ENCODE results near the gene NRCAM.
A peak's percentile ranks its signal among the peaks of the same experiment; 100 is the strongest.

NRCAM gene

DNA sequence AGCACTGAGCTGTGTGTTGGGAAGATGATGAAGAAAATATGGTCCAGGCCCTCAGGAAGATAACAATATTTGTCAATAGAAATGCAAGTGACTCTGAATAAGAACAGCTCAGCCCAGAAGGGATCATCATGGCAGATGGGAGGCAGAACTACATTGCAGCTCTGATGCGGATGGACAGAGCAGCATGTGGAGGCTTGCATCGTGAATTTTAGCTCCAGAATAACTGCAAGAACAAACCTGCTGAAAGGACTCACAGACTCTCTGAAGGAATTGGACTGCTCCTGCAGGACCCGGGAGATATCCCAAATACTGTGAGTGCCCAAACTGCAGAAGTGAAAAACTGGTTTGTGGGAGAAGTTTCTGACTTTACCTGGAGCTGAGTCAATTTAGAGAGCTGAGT is 245.4 kb downstream of the NRCAM start:
- no peak overlapping the region for H3K27ac ChIP-seq
- TF ChIP-seq, protein P1, sequence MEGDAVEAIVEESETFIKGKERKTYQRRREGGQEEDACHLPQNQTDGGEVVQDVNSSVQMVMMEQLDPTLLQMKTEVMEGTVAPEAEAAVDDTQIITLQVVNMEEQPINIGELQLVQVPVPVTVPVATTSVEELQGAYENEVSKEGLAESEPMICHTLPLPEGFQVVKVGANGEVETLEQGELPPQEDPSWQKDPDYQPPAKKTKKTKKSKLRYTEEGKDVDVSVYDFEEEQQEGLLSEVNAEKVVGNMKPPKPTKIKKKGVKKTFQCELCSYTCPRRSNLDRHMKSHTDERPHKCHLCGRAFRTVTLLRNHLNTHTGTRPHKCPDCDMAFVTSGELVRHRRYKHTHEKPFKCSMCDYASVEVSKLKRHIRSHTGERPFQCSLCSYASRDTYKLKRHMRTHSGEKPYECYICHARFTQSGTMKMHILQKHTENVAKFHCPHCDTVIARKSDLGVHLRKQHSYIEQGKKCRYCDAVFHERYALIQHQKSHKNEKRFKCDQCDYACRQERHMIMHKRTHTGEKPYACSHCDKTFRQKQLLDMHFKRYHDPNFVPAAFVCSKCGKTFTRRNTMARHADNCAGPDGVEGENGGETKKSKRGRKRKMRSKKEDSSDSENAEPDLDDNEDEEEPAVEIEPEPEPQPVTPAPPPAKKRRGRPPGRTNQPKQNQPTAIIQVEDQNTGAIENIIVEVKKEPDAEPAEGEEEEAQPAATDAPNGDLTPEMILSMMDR (IDR thresholded peaks at IDR 0.05): no peak

DNA sequence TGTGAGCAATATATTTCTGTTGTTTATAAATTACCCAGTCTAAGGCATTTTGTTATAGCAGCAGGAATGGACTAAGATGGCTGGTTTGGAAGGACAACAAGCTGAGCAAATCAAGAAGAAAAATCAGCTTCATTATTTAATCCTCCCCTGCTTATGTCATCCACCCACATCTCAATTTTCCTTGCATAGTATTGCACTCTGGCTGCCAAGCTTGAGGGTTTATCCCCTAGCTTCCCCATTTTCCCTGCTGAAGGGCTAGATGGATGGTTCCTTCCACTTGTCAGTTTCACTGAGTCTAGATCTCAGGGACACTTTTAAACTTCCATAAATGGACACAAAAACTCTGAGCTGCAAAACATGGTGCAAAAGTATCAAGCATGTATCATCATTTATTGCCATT is 250.9 kb downstream of the NRCAM start:
- TF ChIP-seq, protein P1 (IDR thresholded peaks at IDR 0.05): no peak
- peaks cover 7% of the 10 kb centered on the region for H3K4me1 ChIP-seq

More for the DNA sequence above, 245.4 kb downstream of the NRCAM start:
- Histone ChIP-seq H3K79me2 (no peaks in the 10 kb centered on the region), H3K9me3 (ENCODE audit: control insufficient read depth, low read length) (no peaks in the 10 kb centered on the region), H3K4me1 (no peaks in the 10 kb centered on the region), H3K27me3 (ENCODE audit: control insufficient read depth, insufficient read depth, low read length) (no peaks in the 10 kb centered on the region), H3K36me3 (ENCODE audit: control insufficient read depth, insufficient read depth, low read length) (no peaks in the 10 kb centered on the region), H2AFZ (no peak overlapping the region), H3K9ac (no peak overlapping the region), H3K4me3 (ENCODE audit: low read depth, low read length) (no peak overlapping the region), H3K4me2 (ENCODE audit: low read length) (no peak overlapping the region)

GRCh38 chr7:108204281-108204796 is 251.9 kb downstream of the NRCAM start:
- H3K27ac ChIP-seq: no peak overlapping the region
- no peaks in the 10 kb centered on the region for H3K9me3 ChIP-seq (ENCODE audit: control insufficient read depth, low read length)
- H3K79me2 ChIP-seq: no peaks in the 10 kb centered on the region
- H3K4me3 ChIP-seq (ENCODE audit: low read depth, low read length): no peak overlapping the region
- peaks cover 7% of the 10 kb centered on the region for H3K4me1 ChIP-seq
- TF ChIP-seq, protein P1 (IDR thresholded peaks at IDR 0.05): no peak
- H3K27me3 ChIP-seq (ENCODE audit: control insufficient read depth, insufficient read depth, low read length): no peaks in the 10 kb centered on the region
- H3K9ac ChIP-seq: no peak overlapping the region
- no peaks in the 10 kb centered on the region for H3K36me3 ChIP-seq (ENCODE audit: control insufficient read depth, insufficient read depth, low read length)
- H2AFZ ChIP-seq: no peak overlapping the region
- no peak overlapping the region for H3K4me2 ChIP-seq (ENCODE audit: low read length)

More for the DNA sequence above, 250.9 kb downstream of the NRCAM start:
- H3K27ac ChIP-seq: no peak overlapping the region
- H3K27me3 ChIP-seq (ENCODE audit: control insufficient read depth, insufficient read depth, low read length): no peaks in the 10 kb centered on the region
- H2AFZ ChIP-seq: no peak overlapping the region
- H3K4me3 ChIP-seq (ENCODE audit: low read depth, low read length): no peak overlapping the region
- no peaks in the 10 kb centered on the region for H3K36me3 ChIP-seq (ENCODE audit: control insufficient read depth, insufficient read depth, low read length)
- H3K79me2 ChIP-seq: no peaks in the 10 kb centered on the region
- H3K9me3 ChIP-seq (ENCODE audit: control insufficient read depth, low read length): no peaks in the 10 kb centered on the region
- H3K9ac ChIP-seq: no peak overlapping the region
- H3K4me2 ChIP-seq (ENCODE audit: low read length): no peak overlapping the region

DNA sequence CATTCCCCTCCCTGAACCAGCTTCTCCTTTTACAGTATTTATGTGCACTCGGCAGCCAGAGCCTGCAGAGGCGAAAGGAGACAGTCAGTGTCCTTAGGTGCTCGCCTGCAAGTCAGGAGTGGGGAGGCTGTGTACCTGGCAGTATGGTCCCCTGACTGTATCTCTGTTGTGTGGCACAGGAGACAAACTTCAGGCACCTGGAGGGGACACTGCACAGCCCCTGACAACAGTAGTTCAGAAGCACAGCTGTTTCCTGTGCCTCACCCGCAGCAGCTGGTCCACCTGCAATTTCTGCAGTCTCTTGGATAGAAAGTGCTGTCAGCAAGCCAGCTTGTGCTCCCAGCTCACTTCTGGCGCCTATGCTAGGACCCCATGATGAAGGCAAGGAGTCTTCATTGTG is 252.7 kb downstream of the NRCAM start:
- H3K4me1 ChIP-seq: peaks cover 7% of the 10 kb centered on the region
- no peaks in the 10 kb centered on the region for H3K36me3 ChIP-seq (ENCODE audit: control insufficient read depth, insufficient read depth, low read length)
- TF ChIP-seq, protein P1 (IDR thresholded peaks at IDR 0.05): no peak
- peak overlapping the region; percentile 46 for H2AFZ ChIP-seq
- peak overlapping the region; percentile 1 for H3K27ac ChIP-seq
- no peak overlapping the region for H3K9ac ChIP-seq
- no peak overlapping the region for H3K4me2 ChIP-seq (ENCODE audit: low read length)
- H3K4me3 ChIP-seq (ENCODE audit: low read depth, low read length): no peak overlapping the region
- H3K79me2 ChIP-seq: no peaks in the 10 kb centered on the region
- H3K9me3 ChIP-seq (ENCODE audit: control insufficient read depth, low read length): no peaks in the 10 kb centered on the region
- H3K27me3 ChIP-seq (ENCODE audit: control insufficient read depth, insufficient read depth, low read length): no peaks in the 10 kb centered on the region

DNA sequence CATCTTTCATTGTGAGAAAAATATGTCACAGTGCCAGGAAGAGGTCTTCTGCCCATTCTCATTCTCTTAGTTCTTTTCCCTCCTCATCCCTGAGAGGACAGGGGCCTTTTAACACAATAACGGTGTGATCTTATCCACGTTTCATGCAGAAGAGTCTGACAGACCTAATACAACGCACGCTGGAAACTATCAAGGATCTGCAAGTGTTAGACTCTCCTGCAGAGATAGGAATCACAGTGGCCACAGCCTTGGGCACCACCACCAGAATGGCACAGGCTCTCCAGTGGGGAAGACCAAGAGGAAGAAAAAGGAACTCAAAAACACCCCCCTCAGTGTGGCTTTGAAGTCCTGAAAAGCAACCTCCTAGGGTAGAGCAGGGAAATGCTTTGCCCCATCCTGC is 253.5 kb downstream of the NRCAM start:
- TF ChIP-seq, protein P1 (IDR thresholded peaks at IDR 0.05): no peak
- Histone ChIP-seq H3K9ac (no peak overlapping the region), H3K79me2 (no peaks in the 10 kb centered on the region), H3K27ac (no peak overlapping the region), H3K27me3 (ENCODE audit: control insufficient read depth, insufficient read depth, low read length) (no peaks in the 10 kb centered on the region), H3K9me3 (ENCODE audit: control insufficient read depth, low read length) (no peaks in the 10 kb centered on the region), H3K4me2 (ENCODE audit: low read length) (no peak overlapping the region), H3K4me3 (ENCODE audit: low read depth, low read length) (no peak overlapping the region), H2AFZ (no peak overlapping the region), H3K36me3 (ENCODE audit: control insufficient read depth, insufficient read depth, low read length) (no peaks in the 10 kb centered on the region), H3K4me1 (peaks cover 7% of the 10 kb centered on the region)

Measured in parathyroid adenoma (tissue), 2 donors.